Thyroid gland (tissue), 4 donors: Measurements from ENCODE around the gene POU2F3.

ENCODE experiments used
- CTCF ChIP-seq, 6 experiments: fragments of 200-600 bp in 3 of 6; fragments of 450-650 bp in 3 of 6; sonication (generic) in 3 of 6; IDR thresholded peaks; one replicate each; pipeline ENCODE4 v1.5.1; 2016 to 2019; ENCODE audit warnings: antibody characterized with exemption in 6 of 6, mild to moderate bottlenecking in 2 of 6, inconsistent platforms in 1 of 6, moderate library complexity in 1 of 6
- POLR2A ChIP-seq, 2 donors: fragments of 450-650 bp; IDR thresholded peaks; one replicate each; pipeline ENCODE4 v1.6.1; 2017; ENCODE audit warnings: antibody characterized with exemption in 2 of 2, mild to moderate bottlenecking in 2 of 2, moderate library complexity in 1 of 2

- TF ChIP-seq CTCF (IDR thresholded peaks at IDR 0.05) = no peak
- no peak for TF ChIP-seq POLR2A (IDR thresholded peaks at IDR 0.05)
Measured at GRCh38 chr11:120241277-120241676, 1.3 kb downstream of the POU2F3 start.
